Psoas muscle (tissue), 8 donors: ENCODE measurements around the gene TES. TPM values are rescaled to one million over a fixed set of nuclear protein-coding genes. Genes with fewer than 3 reads are reported as not detected.
"Not testable (repeated sequence)": the region's sequence is repeated elsewhere in the genome, so short reads cannot be mapped to it uniquely, and the experiment has no call there.

ENCODE experiments used
- ATAC-seq, 4 donors: fragments of 200-7000 bp; cut with Tn5 transposase; one replicate each; pipeline ENCODE4 v1.9.1; 2020; ENCODE audit warnings: moderate library complexity in 3 of 4, mild to moderate bottlenecking in 2 of 4
- DNase-seq, 2 donors: peaks; one replicate each; pipeline ENCODE4 v3.0.0-alpha.2; 2020
- H3K27ac ChIP-seq: fragments of 200-600 bp; one replicate; pipeline ENCODE4 v1.8.0; 2022
- H3K27me3 ChIP-seq, 3 donors: fragments of 200-600 bp in 1 of 3; one replicate each; pipeline versions ENCODE4 v1.6.1 to v1.8.0; 2013 to 2022; ENCODE audit warnings: low read length in 2 of 3, mild to moderate bottlenecking in 2 of 3, moderate library complexity in 1 of 3; ENCODE audit not compliant: insufficient read depth in 3 of 3
- H3K36me3 ChIP-seq, 2 donors: fragments of 200-600 bp in 1 of 2; one replicate each; pipeline versions ENCODE4 v1.6.1 to v1.8.0; 2013 to 2022; ENCODE audit warnings: low read depth in 1 of 2, mild to moderate bottlenecking in 1 of 2, moderate library complexity in 1 of 2; ENCODE audit not compliant: insufficient read depth in 1 of 2
- H3K4me1 ChIP-seq: fragments of 200-600 bp; one replicate; pipeline ENCODE4 v1.8.0; 2022
- H3K4me3 ChIP-seq: fragments of 200-600 bp; one replicate; pipeline ENCODE4 v1.8.0; 2022; ENCODE audit warnings: mild to moderate bottlenecking
- H3K9me3 ChIP-seq: fragments of 200-600 bp; one replicate; pipeline ENCODE4 v1.8.0; 2022
- CTCF ChIP-seq: fragments of 200-600 bp; IDR thresholded peaks from one replicate; pipeline ENCODE4 v1.8.0; 2022; ENCODE audit warnings: antibody characterized with exemption
- WGBS, 3 donors: extraction: QIAGEN DNeasy Blood & Tissue Kit; methylation state at CpG; one replicate each; pipeline versions ENCODE4 v1.1.6 to v1.1.7; 2013; 5-methylcytosine and 5-hydroxymethylcytosine counted together
- intact Hi-C, 2 donors: fragments of 100-400 bp; cut with DNase I; formaldehyde crosslinking; loops; one replicate each; pipeline versions ENCODE4 v1.11.0 to v1.14.2; 2022
- polyA plus RNA-seq, 3 donors: library from polyadenylated mRNA; stranded (reverse); fragments of 200-250 nt; gene quantifications; one replicate each; pipeline ENCODE4 v1.2.3, GENCODE V29; 2013
- total RNA-seq, 4 donors: library from RNA; stranded (reverse); fragmentation: NEBNext Ultra II Directional in 2 of 4; extraction: Animal tissue kit (Norgen Biotek cat#: 25700) in 2 of 4; gene quantifications; one replicate each; pipeline versions ENCODE4 v1.2.1 to v1.2.4, GENCODE V29; 2021 to 2023
- donor health status: healthy with polysubstance abuse.
- donor health status: DM: no; HTN: no; CAD: no; lungs with moderate emphysema.
- donor health status: Bipolar disorder and iron deficiency.
- donor health status: healthy.
- donor health status: DM: yes; HTN: yes; CAD: no.
- donor health status: DM: no; HTN: no; CAD: no.
- donor health status: DM: no; HTN: no; CAD: no.
- donor health status: DM: yes; HTN: yes; CAD: no.

TES gene
- total and polyA plus RNA-seq, 7 donors = 2.9 to 8.1 (median 5.8) TPM

GRCh38 chr7:116170180-116170579 lies 40.2 kb upstream of the TES start:
- Histone ChIP-seq H3K27ac (no peak overlapping the region), H3K9me3 (no peaks in the 10 kb centered on the region), H3K4me1 (no peaks in the 10 kb centered on the region), H3K36me3 (no peaks in the 10 kb centered on the region), H3K27me3 (no peaks in the 10 kb centered on the region), H3K4me3 (no peak overlapping the region)
- intact Hi-C loops = loop anchor here (5.0 to 10.0 kb wide), 3 partner anchors 422 to 645 kb away; no protein-coding TSS in a partner anchor
- DNase-seq (no peak), ATAC-seq (no peak)
- no peak for TF ChIP-seq CTCF

GRCh38 chr7:116171094-116171493 lies 39.2 kb upstream of the TES start:
- Histone ChIP-seq H3K4me3 (no peak overlapping the region), H3K36me3 (no peaks in the 10 kb centered on the region), H3K27me3 (no peaks in the 10 kb centered on the region), H3K27ac (no peak overlapping the region), H3K4me1 (no peaks in the 10 kb centered on the region), H3K9me3 (no peaks in the 10 kb centered on the region)
- TF ChIP-seq CTCF = no peak
- WGBS, 3 donors = 32 to 42% (median 42%) methylated on average over 2 of the region's 2 CpGs
- DNase-seq (no peak), ATAC-seq (no peak)
- intact Hi-C loops = loop anchor here (5.0 to 10.0 kb wide), 3 partner anchors 421 to 644 kb away; no protein-coding TSS in a partner anchor

GRCh38 chr7:116172353-116172752 lies 38.0 kb upstream of the TES start:
- intact Hi-C loops = loop anchor here (2.0 to 10.0 kb wide), 4 partner anchors 64 to 642 kb away; no protein-coding TSS in a partner anchor
- ATAC-seq = no peak

GRCh38 chr7:116173051-116174028 lies 37.0 kb upstream of the TES start:
- H3K9me3 ChIP-seq = no peaks in the 10 kb centered on the region
- H3K4me1 ChIP-seq = no peaks in the 10 kb centered on the region
- ATAC-seq (peak in 1 of 4 donors; percentile 57), DNase-seq (no peak)
- no peak overlapping the region for H3K27ac ChIP-seq
- 59 to 65% (median 61%) methylated on average over 8 of the region's 8 CpGs for WGBS, 3 donors
- no peak overlapping the region for H3K4me3 ChIP-seq
- no peaks in the 10 kb centered on the region for H3K36me3 ChIP-seq
- intact Hi-C loops = loop anchor here (2.0 to 10.0 kb wide), 4 partner anchors 63 to 641 kb away; no protein-coding TSS in a partner anchor
- H3K27me3 ChIP-seq = no peaks in the 10 kb centered on the region
- TF ChIP-seq CTCF = peak; percentile 61

More at GRCh38 chr7:116172353-116172752, 38.0 kb upstream of the TES start:
- H3K27me3 ChIP-seq = no peaks in the 10 kb centered on the region
- no peaks in the 10 kb centered on the region for H3K36me3 ChIP-seq
- no peak for DNase-seq
- TF ChIP-seq CTCF = no peak
- no peak overlapping the region for H3K4me3 ChIP-seq
- H3K27ac ChIP-seq = no peak overlapping the region
- no peaks in the 10 kb centered on the region for H3K9me3 ChIP-seq
- no peaks in the 10 kb centered on the region for H3K4me1 ChIP-seq

GRCh38 chr7:116175095-116175494 lies 35.2 kb upstream of the TES start:
- not testable (repeated sequence) for H3K4me3 ChIP-seq, H3K4me1 ChIP-seq, H3K27me3 ChIP-seq, ATAC-seq, H3K27ac ChIP-seq, DNase-seq, H3K36me3 ChIP-seq, H3K9me3 ChIP-seq
- intact Hi-C loops = loop anchor here (10.0 kb wide), 2 partner anchors 630 to 640 kb away; no protein-coding TSS in a partner anchor
- WGBS, 3 donors = 95 to 100% (median 98%) methylated on average over 3 of the region's 3 CpGs
